GM12864 (cell line): Measurements from ENCODE around the gene ACTR8.
"Not testable (repeated sequence)": the region's sequence is repeated elsewhere in the genome, so short reads cannot be mapped to it uniquely, and the experiment has no call there.

Experiments
- DNase-seq: peaks from one replicate; pipeline ENCODE4 v3.0.0-alpha.2; 2011; ENCODE audit warnings: low read depth
- H3K4me3 ChIP-seq: 2 replicates; pipeline ENCODE4 v1.5.1; 2011; ENCODE audit warnings: mild to moderate bottlenecking, low read depth, low read length, control low read depth
- TF ChIP-seq, protein P1 (sequence below): IDR thresholded peaks from 2 replicates; pipeline ENCODE4 v1.5.1; 2011; ENCODE audit warnings: low read depth, mild to moderate bottlenecking, moderate library complexity, low read length, control low read depth, inconsistent platforms; ENCODE audit errors: missing control alignments

ACTR8 gene, protein sequence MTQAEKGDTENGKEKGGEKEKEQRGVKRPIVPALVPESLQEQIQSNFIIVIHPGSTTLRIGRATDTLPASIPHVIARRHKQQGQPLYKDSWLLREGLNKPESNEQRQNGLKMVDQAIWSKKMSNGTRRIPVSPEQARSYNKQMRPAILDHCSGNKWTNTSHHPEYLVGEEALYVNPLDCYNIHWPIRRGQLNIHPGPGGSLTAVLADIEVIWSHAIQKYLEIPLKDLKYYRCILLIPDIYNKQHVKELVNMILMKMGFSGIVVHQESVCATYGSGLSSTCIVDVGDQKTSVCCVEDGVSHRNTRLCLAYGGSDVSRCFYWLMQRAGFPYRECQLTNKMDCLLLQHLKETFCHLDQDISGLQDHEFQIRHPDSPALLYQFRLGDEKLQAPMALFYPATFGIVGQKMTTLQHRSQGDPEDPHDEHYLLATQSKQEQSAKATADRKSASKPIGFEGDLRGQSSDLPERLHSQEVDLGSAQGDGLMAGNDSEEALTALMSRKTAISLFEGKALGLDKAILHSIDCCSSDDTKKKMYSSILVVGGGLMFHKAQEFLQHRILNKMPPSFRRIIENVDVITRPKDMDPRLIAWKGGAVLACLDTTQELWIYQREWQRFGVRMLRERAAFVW

DNA sequence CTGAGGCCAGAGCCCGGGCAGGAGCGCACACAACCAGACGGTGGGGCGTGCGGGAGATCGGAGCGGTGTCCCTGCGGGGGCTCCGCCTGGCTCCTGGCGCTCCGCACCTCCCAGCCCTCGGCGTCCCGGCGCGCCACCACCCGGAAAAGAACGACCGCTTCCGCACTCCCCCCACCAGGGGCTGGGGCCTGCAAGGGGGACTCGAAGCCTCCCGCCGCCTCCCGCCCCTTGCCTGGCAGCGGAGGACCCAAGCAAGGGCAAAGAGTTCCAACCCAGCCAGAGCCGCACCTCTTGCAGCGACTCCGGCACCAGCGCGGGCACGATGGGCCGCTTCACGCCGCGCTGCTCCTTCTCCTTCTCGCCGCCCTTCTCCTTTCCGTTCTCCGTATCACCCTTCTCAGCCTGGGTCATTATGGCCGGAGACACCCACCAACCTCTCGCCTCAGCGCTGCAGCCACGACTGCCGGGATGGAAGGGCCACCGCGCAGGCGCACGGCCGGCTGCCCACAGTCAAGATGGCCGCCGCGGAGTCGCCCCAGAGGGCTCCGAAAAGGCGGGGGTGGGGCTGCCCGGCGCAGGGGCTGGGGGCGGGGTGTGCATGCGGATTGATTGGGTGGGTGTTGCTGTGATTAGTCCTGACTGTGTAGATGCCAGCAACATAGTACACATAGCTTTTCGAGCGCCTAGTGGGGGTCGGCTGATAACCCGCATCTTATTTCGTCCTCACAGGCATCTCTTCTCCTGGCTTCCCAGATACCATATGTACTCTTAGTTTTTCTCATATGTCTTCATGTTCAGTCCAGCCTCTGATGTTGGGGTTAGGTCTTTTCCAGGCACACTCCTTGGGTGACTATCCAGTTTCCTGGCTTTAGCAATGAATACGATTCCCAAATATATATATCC, at the start of gene ACTR8:
TSS of gene ACTR8 (minus strand) at position 462 of the 903 bp plus-strand sequence. CDS start at position 411, 51 bp downstream.
- peak; percentile 59 for DNase-seq
- TF ChIP-seq, protein P1, sequence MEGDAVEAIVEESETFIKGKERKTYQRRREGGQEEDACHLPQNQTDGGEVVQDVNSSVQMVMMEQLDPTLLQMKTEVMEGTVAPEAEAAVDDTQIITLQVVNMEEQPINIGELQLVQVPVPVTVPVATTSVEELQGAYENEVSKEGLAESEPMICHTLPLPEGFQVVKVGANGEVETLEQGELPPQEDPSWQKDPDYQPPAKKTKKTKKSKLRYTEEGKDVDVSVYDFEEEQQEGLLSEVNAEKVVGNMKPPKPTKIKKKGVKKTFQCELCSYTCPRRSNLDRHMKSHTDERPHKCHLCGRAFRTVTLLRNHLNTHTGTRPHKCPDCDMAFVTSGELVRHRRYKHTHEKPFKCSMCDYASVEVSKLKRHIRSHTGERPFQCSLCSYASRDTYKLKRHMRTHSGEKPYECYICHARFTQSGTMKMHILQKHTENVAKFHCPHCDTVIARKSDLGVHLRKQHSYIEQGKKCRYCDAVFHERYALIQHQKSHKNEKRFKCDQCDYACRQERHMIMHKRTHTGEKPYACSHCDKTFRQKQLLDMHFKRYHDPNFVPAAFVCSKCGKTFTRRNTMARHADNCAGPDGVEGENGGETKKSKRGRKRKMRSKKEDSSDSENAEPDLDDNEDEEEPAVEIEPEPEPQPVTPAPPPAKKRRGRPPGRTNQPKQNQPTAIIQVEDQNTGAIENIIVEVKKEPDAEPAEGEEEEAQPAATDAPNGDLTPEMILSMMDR, result no peak
- H3K4me3 ChIP-seq, result peak within 1 kb of the TSS; percentile 88

DNA sequence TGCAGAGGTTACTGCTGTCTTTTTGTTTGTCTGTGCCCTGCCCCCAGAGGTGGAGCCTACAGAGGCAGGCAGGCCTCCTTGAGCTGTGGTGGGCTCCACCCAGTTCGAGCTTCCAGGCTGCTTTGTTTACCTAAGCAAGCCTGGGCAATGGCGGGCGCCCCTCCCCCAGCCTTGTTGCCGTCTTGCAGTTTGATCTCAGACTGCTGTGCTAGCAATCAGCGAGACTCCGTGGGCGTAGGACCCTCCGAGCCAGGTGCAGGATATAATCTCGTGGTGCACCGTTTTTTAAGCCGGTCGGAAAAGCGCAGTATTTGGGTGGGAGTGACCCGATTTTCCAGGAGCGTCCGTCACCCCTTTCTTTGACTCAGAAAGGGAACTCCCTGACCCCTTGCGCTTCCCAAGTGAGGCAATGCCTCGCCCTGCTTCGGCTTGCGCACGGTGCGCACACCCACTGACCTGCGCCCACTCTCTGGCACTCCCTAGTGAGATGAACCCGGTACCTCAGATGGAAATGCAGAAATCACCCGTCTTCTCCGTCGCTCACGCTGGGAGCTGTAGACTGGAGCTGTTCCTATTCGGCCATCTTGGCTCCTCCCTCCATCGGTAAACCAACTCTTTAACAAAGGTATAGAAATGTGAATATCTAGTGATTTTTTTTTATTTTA, 45.4 kb upstream of the ACTR8 start:
- not testable (repeated sequence) for DNase-seq, H3K4me3 ChIP-seq

DNA sequence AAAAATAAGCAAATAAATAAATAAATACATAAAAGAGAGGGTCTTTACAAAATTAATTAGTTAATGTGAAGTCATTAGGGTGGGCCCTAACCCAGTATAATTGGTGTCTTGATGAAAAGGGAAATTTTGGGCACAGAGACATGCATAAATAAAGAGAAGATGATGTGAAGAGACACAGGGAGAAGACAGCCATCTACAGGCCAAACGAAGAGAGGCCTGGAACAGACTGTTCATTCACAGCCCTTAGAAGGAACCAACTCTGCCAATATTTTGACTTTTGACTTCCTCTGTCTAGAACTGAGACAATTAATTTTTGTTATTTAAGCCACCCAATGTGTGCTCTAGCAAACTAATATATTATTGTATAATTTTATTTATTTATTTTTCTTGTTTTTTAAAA, 39.3 kb upstream of the ACTR8 start:
- no peak overlapping the region for H3K4me3 ChIP-seq
- TF ChIP-seq, protein P1, result peak; percentile 66
- DNase-seq, result no peak

DNA sequence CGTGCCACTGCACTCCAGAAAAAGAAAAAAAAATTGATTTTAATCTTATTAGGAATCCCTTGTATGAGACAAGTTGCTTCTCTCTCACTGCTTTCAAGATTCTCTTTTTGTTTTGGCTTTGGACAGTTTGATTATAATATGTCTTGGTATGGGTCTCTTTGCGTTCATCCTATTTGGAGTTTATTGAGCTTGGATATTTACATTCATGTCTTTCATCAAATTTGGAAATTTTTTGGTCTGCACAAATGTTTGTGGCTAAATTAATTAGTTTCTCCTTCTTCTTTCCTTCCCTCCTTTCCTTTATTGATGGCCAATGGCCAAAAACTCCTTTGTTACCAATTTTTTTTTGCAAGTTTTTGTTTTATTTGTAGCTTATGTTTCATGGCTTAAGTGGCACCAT, 37.8 kb upstream of the ACTR8 start:
- H3K4me3 ChIP-seq, result no peak overlapping the region
- TF ChIP-seq, protein P1, result no peak
- DNase-seq, result no peak

DNA sequence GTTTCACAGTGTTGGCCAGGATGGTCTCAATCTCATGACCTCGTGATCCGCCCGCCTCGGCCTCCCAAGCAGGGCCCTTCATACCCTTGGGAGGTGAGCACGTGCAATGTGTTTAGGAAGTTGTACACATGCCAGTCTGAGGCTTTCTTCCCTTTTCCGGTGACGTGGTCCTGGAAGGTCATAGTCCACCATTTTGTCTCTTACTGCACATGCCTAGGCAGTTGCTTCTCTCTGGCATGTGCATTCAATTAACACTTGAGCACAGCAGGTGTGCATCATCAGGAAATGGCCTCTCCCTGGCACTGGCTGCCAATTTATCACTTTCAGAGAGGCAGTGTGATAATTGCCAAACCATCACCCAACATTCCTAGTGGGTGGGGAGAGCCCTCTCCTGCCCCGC, 31.4 kb upstream of the ACTR8 start:
- no peak for DNase-seq
- TF ChIP-seq, protein P1, result no peak
- H3K4me3 ChIP-seq, result no peak overlapping the region

DNA sequence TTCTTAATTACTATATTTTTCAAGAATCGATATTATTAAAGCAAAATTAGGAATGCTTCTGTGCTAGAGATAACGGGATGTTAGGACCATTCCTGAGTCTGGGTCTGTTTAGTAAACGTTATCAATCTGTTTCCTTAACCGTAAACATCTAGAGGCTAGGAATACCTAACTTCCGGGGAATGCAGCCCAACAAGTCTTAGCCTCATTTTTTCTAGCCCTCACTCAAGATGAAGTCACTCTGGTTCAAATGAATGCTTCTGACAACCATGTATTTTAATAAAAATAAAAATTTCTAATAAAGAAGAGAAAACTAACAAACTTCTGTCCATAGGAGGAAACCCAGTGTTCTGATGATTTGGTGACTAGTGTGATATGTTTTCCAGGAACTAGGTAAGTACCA, 20.8 kb upstream of the ACTR8 start:
- H3K4me3 ChIP-seq, result no peak overlapping the region
- TF ChIP-seq, protein P1, result no peak
- DNase-seq, result no peak
